Measurements from ENCODE around the gene FOXF2. TPM values are rescaled to one million over a fixed set of nuclear protein-coding genes. Genes with fewer than 3 reads are reported as not detected.

FOXF2 gene
- total RNA-seq, 2 donors from 2014 or later: not detected

GRCh38 chr6:1416820-1417219 lies 27.4 kb downstream of the FOXF2 start:
- Mint-ChIP-seq H3K4me1 (ENCODE audit: low read depth in 2 of 2) (no peaks in the 10 kb centered on the region), H3K4me3 (no peak overlapping the region), H3K36me3 (peaks cover 4% of the 10 kb centered on the region), H3K27ac (no peak overlapping the region), H3K27me3 (peaks cover 8 to 17% of the 10 kb centered on the region in 2 donors), H3K9me3 (no peaks in the 10 kb centered on the region)
- DNase-seq (ENCODE audit: low spot score) (no peak), ATAC-seq (no peak)

GRCh38 chr6:1417718-1418117 lies 28.3 kb downstream of the FOXF2 start:
- no peak overlapping the region for H3K27ac Mint-ChIP-seq
- H3K36me3 Mint-ChIP-seq: peaks cover 4% of the 10 kb centered on the region
- H3K9me3 Mint-ChIP-seq: no peaks in the 10 kb centered on the region
- H3K27me3 Mint-ChIP-seq: peaks cover 13 to 18% of the 10 kb centered on the region in 2 donors
- no peak for ATAC-seq
- no peak for DNase-seq (ENCODE audit: low spot score)
- H3K4me3 Mint-ChIP-seq: no peak overlapping the region
- H3K4me1 Mint-ChIP-seq (ENCODE audit: low read depth in 2 of 2): no peaks in the 10 kb centered on the region

DNA sequence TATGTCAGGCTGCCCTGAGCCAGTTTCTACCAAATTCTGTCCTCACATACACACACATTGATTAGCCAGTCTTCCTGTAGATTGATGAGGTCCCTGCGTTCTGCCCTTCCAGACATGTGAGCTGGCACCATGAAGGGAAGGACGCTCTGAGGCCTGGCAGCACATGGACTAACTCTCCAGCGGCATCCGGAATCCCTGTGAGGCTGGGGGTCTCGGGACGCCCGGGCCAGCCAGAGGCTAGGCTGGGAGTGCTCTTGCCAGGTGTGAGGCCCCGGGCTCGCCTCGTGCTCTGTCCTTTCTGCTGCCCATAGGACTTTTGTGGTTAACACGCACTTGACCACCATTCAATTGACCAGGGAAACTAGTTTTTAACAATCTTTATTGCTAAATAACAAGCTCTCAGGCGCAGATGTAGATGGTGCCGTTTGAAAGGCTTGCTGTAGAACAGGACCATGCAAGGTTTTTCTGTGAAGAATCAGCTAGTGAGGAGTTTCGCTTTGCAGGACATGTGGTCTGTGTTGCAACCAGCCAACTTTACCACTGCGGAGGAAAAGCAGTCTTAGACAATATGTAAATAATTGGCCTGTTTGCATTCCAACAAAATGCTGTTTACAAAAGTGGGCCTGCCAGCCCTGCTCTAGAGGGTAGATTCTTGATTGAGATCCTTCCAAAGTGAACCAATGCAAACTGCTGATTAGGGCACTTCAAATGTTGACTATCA lies 29.3 kb downstream of the FOXF2 start:
- Mint-ChIP-seq H3K4me3 (no peak overlapping the region), H3K4me1 (ENCODE audit: low read depth in 2 of 2) (no peaks in the 10 kb centered on the region), H3K27me3 (peaks cover 15 to 20% of the 10 kb centered on the region in 2 donors), H3K27ac (no peak overlapping the region), H3K9me3 (no peaks in the 10 kb centered on the region), H3K36me3 (peaks cover 4% of the 10 kb centered on the region)
- ATAC-seq (no peak), DNase-seq (ENCODE audit: low spot score) (no peak)

DNA sequence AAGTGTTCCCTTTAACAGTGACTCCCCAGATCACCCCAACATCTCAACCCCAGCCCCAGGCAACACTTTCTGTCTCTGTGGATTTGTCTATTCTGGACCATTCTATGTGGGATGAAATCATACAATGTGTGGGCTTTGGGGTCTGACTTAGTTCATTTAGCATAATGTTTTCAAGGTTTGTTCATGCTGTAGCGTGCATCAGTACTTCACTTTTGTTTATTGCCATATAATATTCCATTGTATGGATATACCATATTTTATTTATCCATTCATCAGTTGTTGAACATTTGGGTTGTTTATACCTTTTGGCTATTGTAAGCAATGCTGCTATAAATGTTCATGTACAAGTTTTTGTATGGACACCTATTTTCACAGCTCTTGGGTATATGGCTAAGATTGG lies 31.0 kb downstream of the FOXF2 start:
- H3K36me3 Mint-ChIP-seq: peaks cover 4% of the 10 kb centered on the region
- ATAC-seq (no peak), DNase-seq (ENCODE audit: low spot score) (no peak)
- H3K9me3 Mint-ChIP-seq: no peaks in the 10 kb centered on the region
- H3K4me1 Mint-ChIP-seq (ENCODE audit: low read depth in 2 of 2): no peaks in the 10 kb centered on the region
- H3K4me3 Mint-ChIP-seq: no peak overlapping the region
- H3K27ac Mint-ChIP-seq: no peak overlapping the region
- H3K27me3 Mint-ChIP-seq: peaks cover 15 to 29% of the 10 kb centered on the region in 2 donors

GRCh38 chr6:1422290-1422689 lies 32.9 kb downstream of the FOXF2 start:
- Mint-ChIP-seq H3K36me3 (peaks cover 4% of the 10 kb centered on the region), H3K4me1 (ENCODE audit: low read depth in 2 of 2) (no peaks in the 10 kb centered on the region), H3K27me3 (peaks cover 25 to 48% of the 10 kb centered on the region in 2 donors), H3K27ac (no peak overlapping the region), H3K4me3 (no peak overlapping the region), H3K9me3 (no peaks in the 10 kb centered on the region)
- DNase-seq (ENCODE audit: low spot score) (no peak), ATAC-seq (no peak)

- no peak for ATAC-seq
- H3K4me1 Mint-ChIP-seq (ENCODE audit: low read depth in 2 of 2): no peaks in the 10 kb centered on the region
- H3K27ac Mint-ChIP-seq: no peak overlapping the region
These were observed 34.2 kb downstream of the FOXF2 start for GRCh38 chr6:1423578-1423977.

GRCh38 chr6:1424306-1424927 lies 35.0 kb downstream of the FOXF2 start:
- Mint-ChIP-seq H3K36me3 (peaks cover 4% of the 10 kb centered on the region), H3K4me1 (ENCODE audit: low read depth in 2 of 2) (no peaks in the 10 kb centered on the region), H3K4me3 (no peak overlapping the region), H3K27ac (no peak overlapping the region), H3K27me3 (peaks cover 22 to 48% of the 10 kb centered on the region in 2 donors), H3K9me3 (no peaks in the 10 kb centered on the region)
- no peak for DNase-seq (ENCODE audit: low spot score)
- ATAC-seq: no peak

More at GRCh38 chr6:1423578-1423977, 34.2 kb downstream of the FOXF2 start:
- H3K27me3 Mint-ChIP-seq: peaks cover 22 to 48% of the 10 kb centered on the region in 2 donors
- peaks cover 4% of the 10 kb centered on the region for H3K36me3 Mint-ChIP-seq
- no peak for DNase-seq (ENCODE audit: low spot score)
- H3K4me3 Mint-ChIP-seq: no peak overlapping the region
- H3K9me3 Mint-ChIP-seq: no peaks in the 10 kb centered on the region

- H3K27ac Mint-ChIP-seq: no peak overlapping the region
- H3K36me3 Mint-ChIP-seq: no peaks in the 10 kb centered on the region
- H3K4me3 Mint-ChIP-seq: no peak overlapping the region
- ATAC-seq (no peak), DNase-seq (ENCODE audit: low spot score) (no peak)
- no peaks in the 10 kb centered on the region for H3K4me1 Mint-ChIP-seq (ENCODE audit: low read depth in 2 of 2)
- H3K27me3 Mint-ChIP-seq: peaks cover 20 to 43% of the 10 kb centered on the region in 2 donors
- H3K9me3 Mint-ChIP-seq: no peaks in the 10 kb centered on the region
These were observed 37.0 kb downstream of the FOXF2 start for GRCh38 chr6:1426416-1426815.

- no peaks in the 10 kb centered on the region for H3K36me3 Mint-ChIP-seq
- H3K4me1 Mint-ChIP-seq (ENCODE audit: low read depth in 2 of 2): peaks cover 0 to 7% of the 10 kb centered on the region in 2 donors
- peaks cover 30 to 50% of the 10 kb centered on the region in 2 donors for H3K27me3 Mint-ChIP-seq
- ATAC-seq: no peak
- DNase-seq (ENCODE audit: low spot score): no peak
- H3K27ac Mint-ChIP-seq: no peak overlapping the region
- H3K9me3 Mint-ChIP-seq: no peaks in the 10 kb centered on the region
- no peak overlapping the region for H3K4me3 Mint-ChIP-seq
These were observed 46.4 kb downstream of the FOXF2 start for GRCh38 chr6:1435806-1436205.

DNA sequence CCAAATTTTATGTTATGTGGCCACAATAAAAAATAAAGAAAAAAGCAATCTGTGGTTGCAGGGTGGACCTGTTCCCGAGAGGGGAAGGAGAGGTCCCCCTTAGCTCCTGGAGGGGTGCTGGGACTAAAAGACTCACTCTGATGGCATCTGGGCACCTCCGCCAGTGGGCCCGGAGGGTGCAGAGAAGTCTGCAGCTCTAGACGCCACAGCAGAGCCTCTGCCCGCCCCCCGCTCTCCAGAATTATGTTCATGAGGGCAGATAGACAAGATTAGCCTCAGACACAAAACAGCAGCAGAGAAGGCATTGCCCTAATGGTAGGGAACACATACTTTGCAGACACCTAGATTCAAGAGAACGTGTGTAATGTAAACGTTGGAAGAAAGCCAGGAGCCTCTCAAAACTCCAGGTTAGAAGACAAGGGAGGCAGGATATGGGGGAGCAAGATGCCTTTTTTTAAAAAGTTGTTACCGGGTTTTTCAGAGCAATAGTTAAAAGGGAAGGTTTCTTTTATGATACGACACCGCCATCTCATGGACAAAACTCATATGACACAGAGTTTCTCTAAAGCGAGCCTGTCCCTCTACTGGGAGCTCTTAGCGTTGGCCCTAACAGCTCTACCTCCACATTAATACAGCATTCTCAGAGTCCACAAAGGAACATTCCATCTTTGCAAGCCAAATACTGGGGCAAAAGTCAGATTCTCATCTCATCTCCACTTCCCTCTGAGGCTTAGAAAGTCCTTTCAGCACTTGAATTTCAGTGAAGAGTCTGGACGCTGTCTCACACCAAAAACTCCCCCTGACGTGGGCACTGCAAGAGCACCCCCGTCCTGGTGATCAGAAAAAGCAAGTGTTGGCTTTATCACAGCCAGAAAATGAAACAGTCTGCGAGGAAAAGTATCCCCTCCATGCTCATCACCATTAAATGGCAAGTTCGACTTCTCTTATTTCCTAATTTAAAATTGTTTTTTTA lies 47.2 kb downstream of the FOXF2 start:
- no peaks in the 10 kb centered on the region for H3K9me3 Mint-ChIP-seq

GRCh38 chr6:1437553-1438406 lies 48.4 kb downstream of the FOXF2 start:
- Mint-ChIP-seq H3K4me3 (no peak overlapping the region), H3K36me3 (no peaks in the 10 kb centered on the region), H3K27ac (no peak overlapping the region), H3K4me1 (ENCODE audit: low read depth in 2 of 2) (peaks cover 0 to 7% of the 10 kb centered on the region in 2 donors), H3K9me3 (peaks cover 3% of the 10 kb centered on the region), H3K27me3 (peaks cover 36 to 54% of the 10 kb centered on the region in 2 donors)
- ATAC-seq (no peak), DNase-seq (ENCODE audit: low spot score) (no peak)

More for the DNA sequence above, 47.2 kb downstream of the FOXF2 start:
- Mint-ChIP-seq H3K4me1 (ENCODE audit: low read depth in 2 of 2) (peaks cover 0 to 7% of the 10 kb centered on the region in 2 donors), H3K4me3 (no peak overlapping the region), H3K36me3 (no peaks in the 10 kb centered on the region), H3K27me3 (peaks cover 27 to 45% of the 10 kb centered on the region in 2 donors), H3K27ac (no peak overlapping the region)
- ATAC-seq: peak in 1 of 2 donors; percentile 64
- no peak for DNase-seq (ENCODE audit: low spot score)

- peak in 1 of 2 donors; percentile 48 for ATAC-seq
- Mint-ChIP-seq H3K27me3 (peaks cover 33 to 49% of the 10 kb centered on the region in 2 donors), H3K4me1 (ENCODE audit: low read depth in 2 of 2) (peaks cover 0 to 7% of the 10 kb centered on the region in 2 donors), H3K9me3 (peaks cover 3% of the 10 kb centered on the region), H3K4me3 (no peak overlapping the region), H3K27ac (no peak overlapping the region), H3K36me3 (no peaks in the 10 kb centered on the region)
- DNase-seq (ENCODE audit: low spot score): no peak
These were observed 49.1 kb downstream of the FOXF2 start for GRCh38 chr6:1438471-1438881.

DNA sequence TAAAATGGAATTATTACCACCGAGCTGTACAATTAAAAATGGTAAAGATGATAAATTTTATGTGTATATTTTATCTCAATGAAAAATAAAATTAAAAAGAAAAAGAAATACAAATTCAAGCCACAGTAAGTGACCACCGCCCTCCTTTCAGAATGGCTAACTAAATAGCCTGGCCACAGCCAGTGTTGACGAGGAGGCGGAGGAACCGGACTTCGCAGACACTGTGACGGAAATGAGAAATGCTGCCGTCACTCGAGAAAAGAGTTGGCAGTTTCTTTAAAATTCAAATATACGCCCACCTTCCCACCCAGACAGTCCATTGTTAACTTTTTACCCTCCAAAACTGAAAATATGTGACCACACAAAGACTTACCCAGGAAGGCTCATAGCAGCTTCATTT lies 50.0 kb downstream of the FOXF2 start:
- peaks cover 33 to 48% of the 10 kb centered on the region in 2 donors for H3K27me3 Mint-ChIP-seq

More for the DNA sequence above, 50.0 kb downstream of the FOXF2 start:
- DNase-seq (ENCODE audit: low spot score) (no peak), ATAC-seq (no peak)
- Mint-ChIP-seq H3K4me3 (no peak overlapping the region), H3K36me3 (no peaks in the 10 kb centered on the region), H3K9me3 (peaks cover 3% of the 10 kb centered on the region), H3K4me1 (ENCODE audit: low read depth in 2 of 2) (peaks cover 0 to 7% of the 10 kb centered on the region in 2 donors), H3K27ac (peak overlapping the region in 1 of 2 donors; percentile 49)
